ENCODE measurements around the gene ATXN7L1.

Gene ATXN7L1

GRCh38 chr7:105862770-105863169, 13.6 kb downstream of the ATXN7L1 start:
- no peak for DNase-seq (ENCODE audit: extremely low spot score)
- no peak for TF ChIP-seq CTCF (IDR thresholded peaks at IDR 0.05; ENCODE audit: control extremely low read depth, extremely low read depth, low read depth, missing control alignments)
- ChIA-PET POLR2A (no interaction called here), CTCF (interaction anchor here (1.5 kb wide), 1 partner anchor 10 kb away, joined by 3 read pairs; no protein-coding TSS in a partner anchor)

DNA sequence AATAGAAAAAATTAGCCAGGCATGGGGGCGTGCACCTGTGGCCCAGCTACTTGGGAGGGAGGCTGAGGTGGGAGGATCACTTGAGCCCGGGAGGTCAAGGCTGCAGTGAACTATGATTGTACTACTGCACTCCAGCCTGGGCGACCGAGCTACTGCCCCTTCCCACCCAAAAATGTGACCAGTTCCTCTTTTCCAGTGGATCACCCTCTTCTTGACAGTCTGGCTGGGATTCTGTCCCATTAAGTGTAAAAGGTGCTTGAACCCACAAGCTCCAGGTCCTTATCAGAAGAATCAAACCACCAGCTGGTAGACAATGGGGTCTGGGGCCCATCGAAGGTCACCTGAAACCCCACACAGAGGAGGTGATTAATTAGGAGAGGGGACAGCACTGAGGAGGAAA, 14.1 kb downstream of the ATXN7L1 start:
- TF ChIP-seq CTCF (IDR thresholded peaks at IDR 0.05; ENCODE audit: control extremely low read depth, extremely low read depth, low read depth, missing control alignments): no peak
- ChIA-PET CTCF (interaction anchor here (1.5 kb wide), 1 partner anchor 11 kb away, joined by 3 read pairs; no protein-coding TSS in a partner anchor), POLR2A (no interaction called here)
- DNase-seq (ENCODE audit: extremely low spot score): no peak

GRCh38 chr7:105861224-105861623, 15.2 kb downstream of the ATXN7L1 start:
- DNase-seq (ENCODE audit: extremely low spot score): no peak
- ChIA-PET CTCF (interaction anchor here (1.0 to 1.5 kb wide), 2 partner anchors 12 to 35 kb away, joined by 3 read pairs; no protein-coding TSS in a partner anchor), POLR2A (no interaction called here)
- TF ChIP-seq CTCF (IDR thresholded peaks at IDR 0.05; ENCODE audit: control extremely low read depth, extremely low read depth, low read depth, missing control alignments): no peak

DNA sequence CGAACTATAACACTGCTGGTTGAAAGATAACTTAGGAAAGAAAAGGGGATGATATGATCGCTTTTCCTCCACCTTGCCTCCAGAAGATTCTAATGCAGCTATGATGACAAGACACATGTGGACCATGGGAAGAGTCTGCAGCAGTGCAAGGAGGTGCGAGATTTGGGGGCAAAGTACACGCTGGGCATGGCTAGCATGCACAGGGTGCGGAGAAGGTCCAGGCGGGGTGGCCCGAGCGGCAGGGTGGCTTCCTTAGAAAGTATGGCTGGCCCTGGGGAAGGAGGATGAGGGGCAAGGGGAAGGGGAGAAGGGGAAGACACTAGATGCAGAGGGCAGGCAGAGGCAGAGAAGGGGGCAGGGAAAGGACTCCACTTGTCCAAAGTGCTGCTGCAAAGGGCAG, 15.6 kb downstream of the ATXN7L1 start:
- no peak for TF ChIP-seq CTCF (IDR thresholded peaks at IDR 0.05; ENCODE audit: control extremely low read depth, extremely low read depth, low read depth, missing control alignments)
- CTCF ChIA-PET: interaction anchor here (1.0 kb wide), 1 partner anchor 36 kb away, joined by 3 read pairs; no protein-coding TSS in a partner anchor
- POLR2A ChIA-PET: no interaction called here
- no peak for DNase-seq (ENCODE audit: extremely low spot score)

DNA sequence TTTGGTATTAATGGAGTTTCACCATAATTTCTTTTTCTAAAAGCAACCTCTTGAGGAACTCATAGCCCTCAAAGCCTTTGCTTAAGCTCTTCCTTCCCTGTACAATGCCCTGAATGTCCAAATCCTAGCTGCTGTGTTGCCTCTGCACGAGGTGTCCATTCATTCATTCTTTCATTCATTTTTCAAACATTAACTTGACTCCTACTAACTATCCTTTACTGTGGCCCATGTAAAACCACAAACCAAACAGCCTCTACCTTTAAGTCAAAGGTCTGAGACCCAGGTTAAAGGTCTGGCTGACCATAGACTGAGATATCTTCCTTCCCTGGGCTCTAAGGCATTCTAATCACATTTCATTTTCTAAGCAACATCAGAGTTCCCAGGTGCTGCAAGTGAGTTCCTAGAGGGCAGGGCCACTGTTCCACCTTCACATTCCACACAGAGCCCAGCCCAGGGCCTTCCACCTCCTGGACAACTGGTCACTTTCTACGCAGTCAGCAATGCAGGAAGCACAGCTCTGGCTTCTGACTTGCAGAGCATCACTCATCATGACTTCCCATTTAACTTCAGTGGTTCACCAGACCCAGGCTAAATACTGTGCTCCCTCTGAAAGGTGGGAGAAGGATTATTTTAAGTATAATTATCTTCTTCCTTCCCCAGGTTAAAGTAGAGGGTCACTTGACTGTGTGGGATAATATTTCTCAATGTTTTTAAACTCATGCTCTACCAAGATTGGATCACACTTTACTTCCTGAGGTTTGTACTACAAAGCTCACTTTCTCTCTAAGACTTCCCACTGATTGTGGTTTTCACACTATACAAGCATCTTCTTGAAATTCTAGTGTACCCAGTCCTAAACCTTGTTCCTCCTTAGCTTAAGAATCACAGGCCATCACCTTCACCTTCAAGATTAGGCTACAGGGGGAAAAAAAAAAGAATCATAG, 19.1 kb downstream of the ATXN7L1 start:
- POLR2A ChIA-PET: no interaction called here
- CTCF ChIA-PET: no interaction called here
- TF ChIP-seq CTCF (IDR thresholded peaks at IDR 0.05; ENCODE audit: control extremely low read depth, extremely low read depth, low read depth, missing control alignments): no peak
- no peak for DNase-seq (ENCODE audit: extremely low spot score)

- ChIA-PET CTCF (no interaction called here), POLR2A (no interaction called here)
- no peak for DNase-seq (ENCODE audit: extremely low spot score)
- TF ChIP-seq CTCF (IDR thresholded peaks at IDR 0.05; ENCODE audit: control extremely low read depth, extremely low read depth, low read depth, missing control alignments): no peak
Measured at GRCh38 chr7:105854498-105854897, 21.9 kb downstream of the ATXN7L1 start.

All from GM10248 (cell line).